Neural progenitor cell (in vitro differentiated cells): ENCODE measurements around the gene SAPCD1. TPM values are rescaled to one million over a fixed set of nuclear protein-coding genes. Genes with fewer than 3 reads are reported as not detected.

Source experiments
- DNase-seq: peaks from one replicate; pipeline ENCODE4 v3.0.0-alpha.2; 2016; ENCODE audit warnings: low spot score
- H2AFZ ChIP-seq: fragments of 200-600 bp; sonication (generic); replicated peaks from 2 replicates; pipeline ENCODE4 v1.6.1; 2016; ENCODE audit warnings: antibody characterized with exemption
- H3F3A ChIP-seq: fragments of 200-600 bp; sonication (generic); 2 replicates; pipeline ENCODE4 v1.6.1; 2016; ENCODE audit warnings: antibody characterized with exemption, low read depth
- H3K27ac ChIP-seq: fragments of 200-600 bp; sonication (generic); 2 replicates; pipeline ENCODE4 v1.5.1; 2016; ENCODE audit warnings: mild to moderate bottlenecking
- H3K27me3 ChIP-seq: fragments of 200-600 bp; sonication (generic); 2 replicates; pipeline ENCODE4 v1.6.1; 2016; ENCODE audit warnings: mild to moderate bottlenecking, moderate library complexity
- H3K36me3 ChIP-seq: fragments of 200-600 bp; sonication (generic); 2 replicates; pipeline ENCODE4 v1.5.1; 2016
- H3K4me1 ChIP-seq: fragments of 200-600 bp; sonication (generic); 2 replicates; pipeline ENCODE4 v1.6.1; 2016; ENCODE audit warnings: mixed run types
- H3K4me2 ChIP-seq: fragments of 200-600 bp; sonication (generic); 2 replicates; pipeline ENCODE4 v1.6.1; 2016
- H3K4me3 ChIP-seq: fragments of 200-600 bp; sonication (generic); 2 replicates; pipeline ENCODE4 v1.5.1; 2016
- H3K79me2 ChIP-seq: fragments of 200-600 bp; sonication (generic); 2 replicates; pipeline ENCODE4 v1.6.1; 2016; ENCODE audit warnings: low read depth
- H3K9ac ChIP-seq: fragments of 200-600 bp; sonication (generic); 2 replicates; pipeline ENCODE4 v1.6.1; 2016
- H3K9me3 ChIP-seq: fragments of 200-600 bp; sonication (generic); 2 replicates; pipeline ENCODE4 v1.5.1; 2016; ENCODE audit warnings: low read depth
- H4K20me1 ChIP-seq: fragments of 200-600 bp; sonication (generic); 2 replicates; pipeline ENCODE4 v1.6.1; 2016; ENCODE audit warnings: low read depth
- H3K27ac Mint-ChIP-seq: 3 replicates; pipeline ENCODE4 v1.8.0; 2021; ENCODE audit warnings: mixed read lengths
- H3K27me3 Mint-ChIP-seq: 2 replicates; pipeline ENCODE4 v1.8.0; 2022; ENCODE audit warnings: low read depth, mild to moderate bottlenecking, inconsistent platforms, moderate library complexity, mixed read lengths; ENCODE audit not compliant: insufficient read depth
- H3K36me3 Mint-ChIP-seq: 3 replicates; pipeline ENCODE4 v1.8.0; 2021; ENCODE audit warnings: mixed read lengths
- H3K4me1 Mint-ChIP-seq: 3 replicates; pipeline ENCODE4 v1.8.0; 2021; ENCODE audit warnings: mixed read lengths
- H3K4me3 Mint-ChIP-seq: 3 replicates; pipeline ENCODE4 v1.8.0; 2021; ENCODE audit warnings: mild to moderate bottlenecking, moderate library complexity, mixed read lengths
- H3K9me3 Mint-ChIP-seq: 3 replicates; pipeline ENCODE4 v1.8.0; 2020; ENCODE audit warnings: mixed read lengths
- EZH2 ChIP-seq: fragments of 200-600 bp; sonication (generic); IDR thresholded peaks from 2 replicates; pipeline ENCODE4 v1.6.1; 2017; ENCODE audit warnings: antibody characterized with exemption, mild to moderate bottlenecking, moderate library complexity
- EZH2phosphoT487 ChIP-seq: fragments of 200-600 bp; sonication (generic); IDR thresholded peaks from 2 replicates; pipeline ENCODE4 v1.6.1; 2017; ENCODE audit warnings: antibody characterized with exemption
- total RNA-seq: library from RNA; depleted of rRNA; stranded (reverse); fragments of >200 nt; gene quantifications from 2 replicates; pipeline ENCODE4 v1.2.3, GENCODE V29; 2015; ENCODE audit warnings: low replicate concordance
- TF ChIP-seq, protein P1 (sequence below): fragments of 200-600 bp; sonication (generic); IDR thresholded peaks from 2 replicates; pipeline ENCODE4 v1.5.1; 2017; ENCODE audit warnings: antibody characterized with exemption, mild to moderate bottlenecking

SAPCD1 gene
- total RNA-seq, 1 donor from 2014 or later, result 11.9 TPM

DNA sequence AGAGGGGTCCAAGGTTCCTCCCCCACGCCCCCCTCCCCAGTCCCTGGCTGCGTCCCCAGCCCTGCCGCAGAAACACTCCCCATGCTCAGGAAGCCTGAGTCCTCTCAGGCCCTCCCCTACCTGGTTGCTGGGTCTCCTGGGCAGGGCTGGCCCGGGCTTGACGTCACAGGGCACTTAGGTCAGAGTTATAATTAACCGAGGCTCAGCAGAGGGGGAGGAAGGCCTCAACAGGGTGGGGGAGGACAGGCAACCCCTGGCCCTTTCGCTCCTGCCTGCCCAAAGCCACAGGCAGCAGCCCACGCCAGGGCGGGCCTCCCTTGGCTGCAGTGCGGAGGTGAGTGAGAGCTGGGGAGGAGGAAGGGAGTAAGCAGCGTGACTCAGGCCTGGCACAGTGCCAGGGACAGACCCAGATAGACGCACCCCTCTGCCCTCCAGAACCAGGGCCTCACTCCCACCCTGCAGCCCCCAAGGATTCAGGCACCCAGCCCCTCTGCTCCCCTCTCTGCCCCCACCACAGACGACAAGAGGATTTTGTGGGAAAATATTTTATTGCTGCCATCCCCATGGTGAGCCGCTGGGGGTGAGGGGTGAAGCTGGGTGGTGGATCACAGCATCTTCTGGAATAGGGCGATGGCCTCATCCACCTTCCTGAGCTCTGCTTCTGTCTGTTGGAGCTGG, 14.7 kb downstream of the SAPCD1 start, which contains the start of gene VWA7:
Gene VWA7 (minus strand): TSS at position 340 of the 678 bp plus-strand sequence. CDS start 549 bp downstream, outside the sequence.
- Histone ChIP-seq H3K9me3 (no peaks in the 10 kb centered on the region), H3K4me2 (no peak within 1 kb of the TSS), H3K4me3 (no peak within 1 kb of the TSS), H3K79me2 (no peaks in the 10 kb centered on the region), H3K27me3 (no peaks in the 10 kb centered on the region), H3K27ac (no peak within 1 kb of the TSS), H4K20me1 (no peaks in the 10 kb centered on the region), H3F3A (no peaks in the 10 kb centered on the region), H2AFZ (no peak within 1 kb of the TSS), H3K36me3 (no peaks in the 10 kb centered on the region), H3K9ac (no peak within 1 kb of the TSS), H3K4me1 (no peaks in the 10 kb centered on the region)
- H3K27ac Mint-ChIP-seq, result peak within 1 kb of the TSS; percentile 21
- no peaks in the 10 kb centered on the region for H3K9me3 Mint-ChIP-seq
- TF ChIP-seq EZH2phosphoT487, result no peak
- TF ChIP-seq, protein P1, sequence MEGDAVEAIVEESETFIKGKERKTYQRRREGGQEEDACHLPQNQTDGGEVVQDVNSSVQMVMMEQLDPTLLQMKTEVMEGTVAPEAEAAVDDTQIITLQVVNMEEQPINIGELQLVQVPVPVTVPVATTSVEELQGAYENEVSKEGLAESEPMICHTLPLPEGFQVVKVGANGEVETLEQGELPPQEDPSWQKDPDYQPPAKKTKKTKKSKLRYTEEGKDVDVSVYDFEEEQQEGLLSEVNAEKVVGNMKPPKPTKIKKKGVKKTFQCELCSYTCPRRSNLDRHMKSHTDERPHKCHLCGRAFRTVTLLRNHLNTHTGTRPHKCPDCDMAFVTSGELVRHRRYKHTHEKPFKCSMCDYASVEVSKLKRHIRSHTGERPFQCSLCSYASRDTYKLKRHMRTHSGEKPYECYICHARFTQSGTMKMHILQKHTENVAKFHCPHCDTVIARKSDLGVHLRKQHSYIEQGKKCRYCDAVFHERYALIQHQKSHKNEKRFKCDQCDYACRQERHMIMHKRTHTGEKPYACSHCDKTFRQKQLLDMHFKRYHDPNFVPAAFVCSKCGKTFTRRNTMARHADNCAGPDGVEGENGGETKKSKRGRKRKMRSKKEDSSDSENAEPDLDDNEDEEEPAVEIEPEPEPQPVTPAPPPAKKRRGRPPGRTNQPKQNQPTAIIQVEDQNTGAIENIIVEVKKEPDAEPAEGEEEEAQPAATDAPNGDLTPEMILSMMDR, result no peak
- no peak for TF ChIP-seq EZH2
- peaks cover 4% of the 10 kb centered on the region for H3K36me3 Mint-ChIP-seq
- peaks cover 6% of the 10 kb centered on the region for H3K4me1 Mint-ChIP-seq
- H3K27me3 Mint-ChIP-seq, result no peaks in the 10 kb centered on the region
- no peak for DNase-seq
- H3K4me3 Mint-ChIP-seq, result no peak within 1 kb of the TSS

DNA sequence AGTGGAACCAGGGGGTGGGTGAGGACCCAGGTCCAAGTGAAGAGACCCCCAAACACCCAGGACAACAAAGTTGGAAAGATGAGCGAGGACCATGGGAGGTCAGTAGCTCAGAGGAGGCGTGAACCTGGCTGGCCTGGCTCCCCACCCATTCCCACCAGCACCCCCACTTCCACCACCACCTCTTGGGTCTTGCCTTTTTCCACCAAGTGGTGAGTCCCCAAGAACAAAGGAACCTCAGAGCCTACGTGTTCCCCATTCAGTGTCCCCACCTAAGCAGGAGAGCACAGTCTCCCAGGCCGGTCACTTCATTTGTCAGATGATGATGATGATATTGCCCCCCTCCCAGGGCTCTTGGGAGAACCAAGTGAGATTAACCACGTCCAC, 15.2 kb downstream of the SAPCD1 start:
- H3K36me3 Mint-ChIP-seq, result peaks cover 4% of the 10 kb centered on the region
- no peaks in the 10 kb centered on the region for H3K27me3 Mint-ChIP-seq
- H3K4me3 Mint-ChIP-seq, result no peak overlapping the region
- Histone ChIP-seq H2AFZ (no peak overlapping the region), H3K4me3 (no peak overlapping the region), H3K79me2 (no peaks in the 10 kb centered on the region), H3K27me3 (no peaks in the 10 kb centered on the region), H4K20me1 (no peaks in the 10 kb centered on the region), H3K9ac (no peak overlapping the region), H3F3A (no peaks in the 10 kb centered on the region), H3K4me2 (no peak overlapping the region), H3K27ac (no peak overlapping the region), H3K36me3 (no peaks in the 10 kb centered on the region), H3K4me1 (no peaks in the 10 kb centered on the region), H3K9me3 (no peaks in the 10 kb centered on the region)
- peaks cover 6% of the 10 kb centered on the region for H3K4me1 Mint-ChIP-seq
- no peaks in the 10 kb centered on the region for H3K9me3 Mint-ChIP-seq
- peak overlapping the region; percentile 21 for H3K27ac Mint-ChIP-seq
- TF ChIP-seq EZH2 (no peak), EZH2phosphoT487 (no peak)
- TF ChIP-seq, protein P1, result no peak
- no peak for DNase-seq

DNA sequence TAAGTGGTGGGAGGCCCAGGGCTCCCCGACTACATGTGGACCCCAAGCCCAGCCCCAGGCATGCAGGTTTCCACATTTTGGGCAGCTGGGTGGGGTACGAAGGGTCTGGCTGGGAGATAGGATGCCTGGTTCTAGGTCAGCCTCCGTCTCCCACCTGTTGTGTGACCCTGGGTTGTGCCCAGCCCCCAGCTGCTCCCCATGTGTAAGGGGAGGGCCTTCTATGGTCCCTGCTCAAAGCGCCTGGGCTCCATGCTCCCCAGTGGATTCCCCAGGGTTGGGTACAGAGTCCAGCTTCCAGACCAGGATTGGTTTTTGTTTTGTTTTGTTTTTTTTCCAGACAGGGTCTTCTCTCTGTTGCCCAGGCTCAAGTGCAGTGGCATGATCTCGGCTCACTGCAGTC, 15.7 kb downstream of the SAPCD1 start:
- Histone ChIP-seq H3K27me3 (no peaks in the 10 kb centered on the region), H2AFZ (no peak overlapping the region), H3K9me3 (no peaks in the 10 kb centered on the region), H3K4me1 (no peaks in the 10 kb centered on the region), H3K36me3 (no peaks in the 10 kb centered on the region), H3K9ac (no peak overlapping the region), H3K79me2 (no peaks in the 10 kb centered on the region), H3K4me3 (no peak overlapping the region), H3K27ac (no peak overlapping the region), H3F3A (no peaks in the 10 kb centered on the region), H4K20me1 (no peaks in the 10 kb centered on the region), H3K4me2 (no peak overlapping the region)
- TF ChIP-seq, protein P1, result no peak
- TF ChIP-seq EZH2 (no peak), EZH2phosphoT487 (no peak)
- Mint-ChIP-seq H3K9me3 (no peaks in the 10 kb centered on the region), H3K4me1 (peaks cover 6% of the 10 kb centered on the region), H3K27ac (no peak overlapping the region), H3K27me3 (peaks cover 2% of the 10 kb centered on the region), H3K36me3 (peaks cover 8% of the 10 kb centered on the region), H3K4me3 (no peak overlapping the region)
- DNase-seq, result no peak
